Kidney epithelial cell (primary cell): ENCODE results near the gene OAS1. TPM values are rescaled to one million over a fixed set of nuclear protein-coding genes. Genes with fewer than 3 reads are reported as not detected.

ENCODE experiments used
- DNase-seq: peaks from one replicate; pipeline ENCODE4 v3.0.0-alpha.2; 2010; ENCODE audit warnings: low read depth
- H3K27me3 ChIP-seq: 2 replicates; pipeline ENCODE4 v1.6.0; 2011; ENCODE audit warnings: low read length; ENCODE audit not compliant: control insufficient read depth, insufficient read depth
- H3K36me3 ChIP-seq: 2 replicates; pipeline ENCODE4 v1.5.1; 2011; ENCODE audit warnings: low read length; ENCODE audit not compliant: control insufficient read depth, insufficient read depth
- H3K4me3 ChIP-seq: 2 replicates; pipeline ENCODE4 v1.5.1; 2011; ENCODE audit warnings: low read depth, mild to moderate bottlenecking, control low read depth, low read length
- CTCF ChIP-seq: IDR thresholded peaks from 2 replicates; pipeline ENCODE4 v1.5.1; 2011; ENCODE audit warnings: mild to moderate bottlenecking, moderate library complexity, low read length, control low read depth, inconsistent platforms; ENCODE audit not compliant: insufficient read depth, poor library complexity, severe bottlenecking
- total RNA-seq: library from RNA; depleted of rRNA; stranded (reverse); fragments of >200 nt; gene quantifications from 2 replicates; pipeline ENCODE4 v1.2.3, GENCODE V29; 2015

OAS1 gene
- total RNA-seq, 1 donor from 2014 or later, result 6.0 TPM

DNA sequence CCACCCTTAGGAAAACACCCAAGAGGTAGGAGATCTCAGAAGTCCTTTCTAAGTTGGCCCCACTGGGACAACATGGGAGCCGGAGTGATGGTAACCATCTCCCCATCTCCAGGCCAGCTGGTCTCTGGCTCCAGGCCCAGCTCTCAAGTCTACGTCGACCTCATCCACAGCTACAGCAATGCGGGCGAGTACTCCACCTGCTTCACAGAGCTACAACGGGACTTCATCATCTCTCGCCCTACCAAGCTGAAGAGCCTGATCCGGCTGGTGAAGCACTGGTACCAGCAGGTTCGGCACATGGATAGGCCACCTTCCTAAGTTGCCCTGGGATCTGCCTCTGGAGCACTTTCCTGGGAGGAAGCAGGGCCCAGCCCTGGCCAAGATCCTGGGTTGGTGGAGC is 60.5 kb downstream of the OAS1 start:
- DNase-seq, result no peak
- H3K27me3 ChIP-seq, result no peaks in the 10 kb centered on the region
- H3K36me3 ChIP-seq, result no peaks in the 10 kb centered on the region
- H3K4me3 ChIP-seq, result no peak overlapping the region
- no peak for TF ChIP-seq CTCF

GRCh38 chr12:112967858-112968257 is 61.1 kb downstream of the OAS1 start:
- no peaks in the 10 kb centered on the region for H3K27me3 ChIP-seq
- no peak for DNase-seq
- no peaks in the 10 kb centered on the region for H3K36me3 ChIP-seq
- no peak overlapping the region for H3K4me3 ChIP-seq
- TF ChIP-seq CTCF, result no peak

Other genes starting within 250 kb of the OAS1 start
- not detected in 2 replicates for gene RPH3A, start 115.2 kb upstream of the OAS1 start, total RNA-seq
- 26.4 and 29.0 TPM in 2 replicates for gene OAS3, start 31.5 kb downstream of the OAS1 start, total RNA-seq
- 1.0 and 3.6 TPM in 2 replicates for gene OAS2, start 71.6 kb downstream of the OAS1 start, total RNA-seq
- gene DTX1, start 149.8 kb downstream of the OAS1 start, total RNA-seq, result 0.89 and 1.8 TPM in 2 replicates
- 1.1 and 1.8 TPM in 2 replicates for gene RASAL1, start 228.8 kb downstream of the OAS1 start, total RNA-seq
- gene CFAP73, start 242.8 kb downstream of the OAS1 start, total RNA-seq, result not detected in 2 replicates